ENCODE measurements around the gene TNFSF13. TPM values are rescaled to one million over a fixed set of nuclear protein-coding genes. Genes with fewer than 3 reads are reported as not detected.

Gene TNFSF13
- total RNA-seq, 1 experiment from 2014 or later = 0.94 TPM

DNA sequence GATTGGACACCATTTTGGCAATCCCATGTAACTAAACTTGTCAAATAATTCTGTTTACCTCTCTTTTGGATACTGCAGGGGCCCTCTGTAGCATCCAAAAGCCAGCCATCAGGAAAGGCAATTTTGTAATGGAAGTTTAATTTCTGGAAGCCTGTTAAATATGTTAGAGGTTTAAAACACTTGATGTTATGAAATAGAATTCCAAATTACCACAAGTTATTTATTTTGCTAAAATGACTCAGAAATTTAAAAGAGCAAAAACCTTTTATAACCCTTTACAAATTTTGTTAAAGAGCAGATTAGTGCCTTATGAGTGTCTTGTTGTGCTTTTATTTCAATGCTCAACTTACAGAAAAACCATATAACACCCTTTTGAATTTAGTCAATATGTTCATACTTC is 29.7 kb upstream of the TNFSF13 start:
- H3K27me3 ChIP-seq (ENCODE audit: insufficient read depth, low read length) = no peaks in the 10 kb centered on the region
- H4K5ac ChIP-seq (ENCODE audit: insufficient read length, low read depth, low read length) = no peak overlapping the region
- Mint-ChIP-seq H3K36me3 (ENCODE audit: insufficient read depth in 1 of 3, low read depth in 3 of 3) (peaks cover 6 to 11% (median 9%) of the 10 kb centered on the region in 3 experiments; a peak in 6 of 7 replicates), H3K27me3 (ENCODE audit: low read depth) (peaks cover 10% of the 10 kb centered on the region), H3K4me1 (no peaks in the 10 kb centered on the region), H3K9me3 (peaks cover 27 to 32% of the 10 kb centered on the region in 2 experiments), H3K4me3 (no peak overlapping the region), H3K27ac (no peak overlapping the region)
- H3K27ac ChIP-seq (ENCODE audit: insufficient read length, low read depth, low read length) = no peak overlapping the region
- H3K23ac ChIP-seq (ENCODE audit: insufficient read length, low read depth, low read length) = no peak overlapping the region
- no peak overlapping the region for H2BK12ac ChIP-seq (ENCODE audit: insufficient read length, low read depth, low read length)
- DNase-seq = no peak
- no peaks in the 10 kb centered on the region for H3K4me1 ChIP-seq (ENCODE audit: insufficient read depth, low read length)
- no peak overlapping the region for H3K14ac ChIP-seq (ENCODE audit: insufficient read depth, low read length)
- H3K56ac ChIP-seq (ENCODE audit: insufficient read length, low read depth, low read length) = no peak overlapping the region
- H2AFZ ChIP-seq (ENCODE audit: low read length) = no peak overlapping the region
- H2BK15ac ChIP-seq (ENCODE audit: low read depth, low read length) = no peak overlapping the region
- H3K79me2 ChIP-seq (ENCODE audit: insufficient read depth, low read length) = no peaks in the 10 kb centered on the region
- H3K23me2 ChIP-seq (ENCODE audit: insufficient read length, low read depth, low read length, poor library complexity, severe bottlenecking) = no peaks in the 10 kb centered on the region
- H4K91ac ChIP-seq (ENCODE audit: insufficient read length, low read depth, low read length) = no peak overlapping the region
- no peaks in the 10 kb centered on the region for H4K20me1 ChIP-seq (ENCODE audit: control insufficient read depth, insufficient read depth, insufficient read length)
- no peak overlapping the region for H4K8ac ChIP-seq (replicated peaks; ENCODE audit: insufficient read length, low read depth, low read length)
- no peak overlapping the region for H3T11ph ChIP-seq (ENCODE audit: low read length)
- no peaks in the 10 kb centered on the region for H3K9me3 ChIP-seq (ENCODE audit: control insufficient read depth, low read depth, low read length)
- H2AK5ac ChIP-seq (ENCODE audit: insufficient read length, low read length) = no peak overlapping the region
- no peak overlapping the region for H3K9ac ChIP-seq (ENCODE audit: extremely low read depth, insufficient read length, low read length)
- no peak overlapping the region for H3K18ac ChIP-seq (ENCODE audit: insufficient read length, low read depth, low read length)
- H3K79me1 ChIP-seq (ENCODE audit: insufficient read depth, low read depth, low read length, poor library complexity, severe bottlenecking) = no peaks in the 10 kb centered on the region
- TF ChIP-seq CTCF (conservative IDR thresholded peaks at IDR 0.05) = no peak
- H3K4ac ChIP-seq (ENCODE audit: low read depth, low read length) = no peak overlapping the region
- H2BK20ac ChIP-seq (ENCODE audit: low read depth, low read length, poor library complexity, severe bottlenecking) = no peak overlapping the region
- H2BK120ac ChIP-seq (ENCODE audit: low read depth, low read length, poor library complexity, severe bottlenecking) = no peak overlapping the region
- H2BK5ac ChIP-seq (ENCODE audit: insufficient read length, low read length) = no peak overlapping the region
- no peak overlapping the region for H3K4me2 ChIP-seq (ENCODE audit: insufficient read depth, insufficient read length, low read length)
